ENCODE results near the gene UBE2L3.

The UBE2L3 gene

DNA sequence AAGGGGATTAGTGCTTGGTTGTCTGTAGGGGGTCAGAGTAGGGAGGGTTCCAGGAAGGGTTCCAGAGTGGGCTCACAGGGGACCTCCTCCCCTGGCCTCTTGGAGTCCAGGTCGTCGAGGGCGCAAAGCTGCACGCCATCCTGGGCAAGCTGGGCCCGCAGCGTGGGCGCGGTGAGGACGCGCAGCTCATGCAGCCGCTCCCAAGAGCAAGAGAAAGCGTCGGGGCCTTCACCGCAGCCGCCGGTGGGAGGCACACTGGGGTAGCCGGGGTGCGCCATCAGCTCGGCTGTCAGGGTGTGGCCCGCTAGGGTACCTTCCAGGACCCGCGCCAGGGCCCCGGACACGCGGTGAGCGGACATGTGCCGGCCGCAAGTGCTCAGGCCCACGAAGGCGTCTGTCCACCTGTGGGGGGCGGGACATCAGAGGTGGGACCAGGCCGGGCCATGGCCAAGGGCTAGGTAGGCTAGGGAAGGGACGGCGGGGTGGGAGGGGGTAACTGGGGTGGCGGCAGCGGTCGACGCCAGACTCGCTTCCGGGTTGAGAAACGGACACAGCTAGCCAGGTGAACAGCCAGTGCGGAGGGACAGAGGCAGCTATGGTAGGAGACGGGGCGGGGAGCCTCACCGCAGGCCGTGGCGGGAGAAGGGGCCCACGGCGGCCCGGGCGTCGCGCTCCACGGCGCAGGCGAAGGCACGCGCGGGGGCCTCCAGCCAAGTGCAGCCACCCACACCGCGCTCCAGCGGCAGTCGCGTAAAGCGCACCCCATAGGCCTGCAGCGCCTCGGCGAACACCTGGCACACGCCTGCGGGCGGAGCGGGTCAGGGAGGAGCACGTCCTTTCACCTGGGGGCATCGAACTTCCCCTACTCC, 61.1 kb downstream of the UBE2L3 start:
- DNase-seq = no peak
- H3K36me3 ChIP-seq (ENCODE audit: control insufficient read depth in 4 of 4, insufficient read depth in 4 of 4, low read length in 3 of 4) = peaks cover 13 to 42% (median 26%) of the 10 kb centered on the region in 4 experiments
- H3K27me3 ChIP-seq (replicated peaks in 2 of 5; ENCODE audit: control insufficient read depth in 4 of 5, insufficient read depth in 5 of 5, low read length in 4 of 5) = no peaks in the 10 kb centered on the region
- 81% methylated on average over 65 of the region's 74 CpGs for WGBS (ENCODE audit: insufficient coverage)
- POLR2A ChIA-PET = interaction anchor here (0.6 to 4.1 kb wide), 4 partner anchors 14 to 21 kb away, joined by 3 to 41 read pairs (median 4); partner anchors contain the start of gene SDF2L1
- peaks cover 0 to 40% (median 31%) of the 10 kb centered on the region in 4 experiments for H3K4me1 ChIP-seq (ENCODE audit: control extremely low read depth in 1 of 4, control insufficient read depth in 4 of 4, insufficient read depth in 4 of 4, low read length in 3 of 4)
- peak overlapping the region in 6 of 7 experiments; percentile 88 to 98 (median 92) for H3K4me3 ChIP-seq (ENCODE audit: control insufficient read depth in 1 of 7, extremely low read depth in 1 of 7, insufficient read depth in 4 of 7, low read depth in 2 of 7, low read length in 6 of 7)
- CTCF ChIA-PET = interaction anchor here (0.7 to 13.8 kb wide), 15 partner anchors 9 to 660 kb away, joined by 3 to 174 read pairs (median 4); partner anchors contain the start of gene SDF2L1
- no peaks in the 10 kb centered on the region for H3K9me3 ChIP-seq (ENCODE audit: control extremely low read depth in 1 of 5, control insufficient read depth in 4 of 5, insufficient read depth in 2 of 5, low read depth in 1 of 5, low read length in 4 of 5)
- H3K27ac ChIP-seq (ENCODE audit: insufficient read depth in 1 of 2, low read depth in 1 of 2, low read length in 2 of 2, poor library complexity in 1 of 2, severe bottlenecking in 2 of 2) = peak overlapping the region in 1 of 2 experiments; percentile 91

DNA sequence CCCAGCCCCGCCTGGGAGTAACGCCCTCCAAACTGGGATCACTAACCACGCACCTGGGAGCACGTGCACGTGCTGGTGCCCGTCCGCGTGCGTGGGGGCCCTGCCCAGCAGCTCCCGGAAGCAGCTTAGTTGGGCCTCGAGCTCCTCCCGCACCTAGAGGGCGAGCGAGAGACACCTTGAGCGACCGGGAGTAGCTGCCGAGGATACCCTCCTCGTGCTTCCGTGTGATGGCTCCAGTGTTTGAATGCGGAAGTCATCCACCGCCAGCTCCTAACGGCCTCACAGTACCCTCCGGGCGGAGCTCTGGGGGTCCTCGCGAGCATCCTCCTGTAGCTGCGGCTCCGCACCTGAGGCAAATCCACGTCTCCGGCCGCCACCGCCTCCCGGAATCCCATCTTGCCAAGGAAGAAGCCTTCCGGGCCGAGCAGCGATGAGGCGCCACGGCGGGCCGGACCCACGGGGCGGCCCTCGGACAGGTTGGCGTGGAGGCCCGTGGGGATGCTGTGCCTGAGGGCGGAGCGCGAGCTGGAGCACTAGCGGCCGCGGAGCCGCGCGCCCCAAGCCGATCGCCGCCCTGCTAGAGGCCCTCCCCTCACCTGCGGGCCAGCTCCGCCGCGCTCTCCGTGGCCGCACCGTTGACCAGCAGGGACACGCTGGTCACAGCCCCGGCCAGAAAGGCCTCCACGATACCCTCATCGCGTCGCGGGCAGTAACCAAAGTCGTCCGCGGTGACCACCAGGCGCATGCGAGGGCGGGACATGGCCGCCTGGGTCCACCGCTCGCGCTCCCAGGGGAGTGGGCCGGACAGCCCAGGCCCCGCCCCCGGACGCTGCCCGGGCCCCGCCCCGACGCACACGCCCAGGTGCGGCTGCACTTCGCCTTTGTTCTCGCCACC, 62.0 kb downstream of the UBE2L3 start, which contains the start of gene YDJC:
Gene YDJC (minus strand): TSS at position 768 of the 895 bp plus-strand sequence. CDS start 8 bp downstream, at position 760.
- H3K4me1 ChIP-seq (ENCODE audit: control extremely low read depth in 1 of 4, control insufficient read depth in 4 of 4, insufficient read depth in 4 of 4, low read length in 3 of 4) = peaks cover 0 to 37% (median 28%) of the 10 kb centered on the region in 4 experiments
- POLR2A ChIA-PET = interaction anchor here (0.5 to 4.1 kb wide), 5 partner anchors 13 to 31 kb away, joined by 3 to 41 read pairs (median 3); partner anchors contain the start of gene SDF2L1

DNA sequence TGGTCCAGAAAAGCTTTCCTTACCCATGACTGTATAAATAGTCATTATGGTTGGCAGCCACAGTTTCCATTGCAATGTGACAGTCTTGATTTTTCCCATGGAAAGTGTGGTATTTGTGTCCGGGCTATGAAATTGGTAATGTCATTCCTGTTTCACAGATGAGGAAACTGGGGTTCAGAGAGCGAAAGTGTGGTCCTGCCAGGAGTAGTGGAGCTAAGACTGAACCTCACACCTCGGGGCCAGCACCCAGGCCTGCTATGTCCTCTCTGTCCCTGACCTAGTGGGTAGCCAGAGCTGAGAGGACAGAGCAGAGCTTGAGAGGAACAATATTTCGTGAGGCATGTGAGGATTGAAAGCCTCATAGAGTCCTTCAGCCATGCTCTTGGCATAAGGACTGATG, 63.5 kb downstream of the UBE2L3 start:
- Histone ChIP-seq H3K36me3 (ENCODE audit: control insufficient read depth in 4 of 4, insufficient read depth in 4 of 4, low read length in 3 of 4) (peaks cover 10 to 26% (median 19%) of the 10 kb centered on the region in 4 experiments), H3K4me3 (ENCODE audit: control insufficient read depth in 1 of 7, extremely low read depth in 1 of 7, insufficient read depth in 4 of 7, low read depth in 2 of 7, low read length in 6 of 7) (no peak overlapping the region), H3K27me3 (replicated peaks in 2 of 5; ENCODE audit: control insufficient read depth in 4 of 5, insufficient read depth in 5 of 5, low read length in 4 of 5) (no peaks in the 10 kb centered on the region), H3K27ac (ENCODE audit: insufficient read depth in 1 of 2, low read depth in 1 of 2, low read length in 2 of 2, poor library complexity in 1 of 2, severe bottlenecking in 2 of 2) (no peak overlapping the region), H3K9me3 (ENCODE audit: control extremely low read depth in 1 of 5, control insufficient read depth in 4 of 5, insufficient read depth in 2 of 5, low read depth in 1 of 5, low read length in 4 of 5) (no peaks in the 10 kb centered on the region), H3K4me1 (ENCODE audit: control extremely low read depth in 1 of 4, control insufficient read depth in 4 of 4, insufficient read depth in 4 of 4, low read length in 3 of 4) (peaks cover 0 to 26% (median 23%) of the 10 kb centered on the region in 4 experiments)
- DNase-seq = no peak
- POLR2A ChIA-PET = interaction anchor here (1.0 to 4.1 kb wide), 2 partner anchors 11 to 16 kb away, joined by 3 to 41 read pairs; partner anchors contain the start of gene SDF2L1
- 97% methylated on average over 3 of the region's 4 CpGs for WGBS (ENCODE audit: insufficient coverage)
- CTCF ChIA-PET = interaction anchor here (1.0 to 13.8 kb wide), 3 partner anchors 14 to 58 kb away, joined by 3 to 174 read pairs (median 3); partner anchors contain the start of gene SDF2L1

More for the DNA sequence above, 62.0 kb downstream of the UBE2L3 start, which contains the start of gene YDJC:
- 1% methylated on average over 65 of the region's 93 CpGs for WGBS (ENCODE audit: insufficient coverage)
- H3K9me3 ChIP-seq (ENCODE audit: control extremely low read depth in 1 of 5, control insufficient read depth in 4 of 5, insufficient read depth in 2 of 5, low read depth in 1 of 5, low read length in 4 of 5) = no peaks in the 10 kb centered on the region
- peak within 1 kb of the TSS; percentile 74 to 91 for H3K27ac ChIP-seq (ENCODE audit: insufficient read depth in 1 of 2, low read depth in 1 of 2, low read length in 2 of 2, poor library complexity in 1 of 2, severe bottlenecking in 2 of 2)
- DNase-seq = peak; percentile 96 to 98 (median 97)
- no peaks in the 10 kb centered on the region for H3K27me3 ChIP-seq (replicated peaks in 2 of 5; ENCODE audit: control insufficient read depth in 4 of 5, insufficient read depth in 5 of 5, low read length in 4 of 5)
- CTCF ChIA-PET = interaction anchor here (0.7 to 13.8 kb wide), 15 partner anchors 10 to 661 kb away, joined by 3 to 174 read pairs (median 4); partner anchors contain the start of gene SDF2L1
- peaks cover 13 to 36% (median 22%) of the 10 kb centered on the region in 4 experiments for H3K36me3 ChIP-seq (ENCODE audit: control insufficient read depth in 4 of 4, insufficient read depth in 4 of 4, low read length in 3 of 4)
- peak within 1 kb of the TSS; percentile 84 to 98 (median 92) for H3K4me3 ChIP-seq (ENCODE audit: control insufficient read depth in 1 of 7, extremely low read depth in 1 of 7, insufficient read depth in 4 of 7, low read depth in 2 of 7, low read length in 6 of 7)

DNA sequence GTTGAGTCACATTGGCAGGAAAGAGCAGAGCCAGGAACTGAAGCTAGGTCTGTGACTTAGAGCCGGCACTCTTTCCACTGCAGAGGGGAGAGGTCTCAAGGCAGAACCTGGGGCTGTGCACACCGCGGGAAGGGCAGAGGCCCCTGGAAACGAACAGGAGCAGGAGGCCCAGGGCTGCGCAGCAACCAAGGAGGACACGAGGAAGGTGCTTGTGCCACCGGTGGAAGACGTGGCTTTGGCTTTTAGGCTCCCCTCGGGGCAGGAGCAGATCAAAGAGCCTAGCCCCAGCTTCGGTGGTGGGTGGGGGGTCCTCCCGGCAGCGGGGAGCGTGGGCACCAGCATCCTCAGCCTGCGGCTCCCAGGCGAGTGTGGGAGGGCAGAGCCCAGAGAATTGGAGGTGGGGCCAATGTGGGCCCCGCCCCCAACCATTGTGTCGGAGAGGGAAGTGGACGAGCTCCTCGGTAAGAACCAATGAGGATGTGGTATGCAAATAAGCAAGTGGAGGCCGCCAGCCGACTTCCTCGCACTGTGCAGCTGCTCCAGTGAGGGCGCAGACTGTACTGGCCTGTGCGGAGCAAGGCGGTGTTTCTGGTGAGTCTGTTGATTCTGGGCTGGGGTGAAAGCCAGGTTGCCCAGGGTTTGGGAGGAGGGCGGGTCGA, 64.9 kb downstream of the UBE2L3 start, which contains the start of gene CCDC116:
Gene CCDC116 (plus strand): TSS at position 524 of the 659 bp plus-strand sequence. CDS start 422 bp downstream, outside the sequence.
- H3K4me1 ChIP-seq (ENCODE audit: control extremely low read depth in 1 of 4, control insufficient read depth in 4 of 4, insufficient read depth in 4 of 4, low read length in 3 of 4) = peaks cover 0 to 21% (median 18%) of the 10 kb centered on the region in 4 experiments
- peaks cover 4 to 12% (median 9%) of the 10 kb centered on the region in 4 experiments for H3K36me3 ChIP-seq (ENCODE audit: control insufficient read depth in 4 of 4, insufficient read depth in 4 of 4, low read length in 3 of 4)
- ChIA-PET CTCF (interaction anchor here (0.5 to 13.8 kb wide), 2 partner anchors 13 to 58 kb away, joined by 3 to 174 read pairs; partner anchors contain the start of gene SDF2L1), POLR2A (interaction anchor here (1.2 kb wide), 1 partner anchor 9 kb away, joined by 8 read pairs; the partner anchor contains the start of gene SDF2L1)
- no peak within 1 kb of the TSS for H3K27ac ChIP-seq (ENCODE audit: insufficient read depth in 1 of 2, low read depth in 1 of 2, low read length in 2 of 2, poor library complexity in 1 of 2, severe bottlenecking in 2 of 2)
- no peaks in the 10 kb centered on the region for H3K27me3 ChIP-seq (replicated peaks in 2 of 5; ENCODE audit: control insufficient read depth in 4 of 5, insufficient read depth in 5 of 5, low read length in 4 of 5)
- no peaks in the 10 kb centered on the region for H3K9me3 ChIP-seq (ENCODE audit: control extremely low read depth in 1 of 5, control insufficient read depth in 4 of 5, insufficient read depth in 2 of 5, low read depth in 1 of 5, low read length in 4 of 5)
- 89% methylated on average over 23 of the region's 27 CpGs for WGBS (ENCODE audit: insufficient coverage)
- H3K4me3 ChIP-seq (ENCODE audit: control insufficient read depth in 1 of 7, extremely low read depth in 1 of 7, insufficient read depth in 4 of 7, low read depth in 2 of 7, low read length in 6 of 7) = no peak within 1 kb of the TSS
- DNase-seq = peak; percentile 27 to 74 (median 73)

DNA sequence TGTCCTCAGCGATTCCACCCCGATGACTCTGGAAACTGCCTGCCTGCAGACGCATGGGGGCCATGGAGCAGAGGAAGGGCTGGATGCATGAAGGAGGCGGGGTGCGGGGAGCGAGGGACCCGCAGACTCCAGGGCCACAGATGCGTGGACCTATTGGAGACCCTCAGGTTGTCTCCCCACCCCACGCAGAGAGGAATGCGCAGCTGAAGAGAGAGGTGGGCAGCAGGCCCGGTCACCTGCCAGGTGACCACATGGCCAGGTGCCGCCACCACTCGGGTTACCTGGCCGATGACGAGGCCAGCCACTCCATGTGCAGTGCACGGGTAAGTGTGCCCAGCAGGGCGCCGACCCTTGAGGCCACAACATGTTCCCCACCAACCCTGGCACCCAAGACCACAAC, 65.4 kb downstream of the UBE2L3 start:
- H3K27me3 ChIP-seq (replicated peaks in 2 of 5; ENCODE audit: control insufficient read depth in 4 of 5, insufficient read depth in 5 of 5, low read length in 4 of 5) = no peaks in the 10 kb centered on the region
- ChIA-PET POLR2A (interaction anchor here (1.2 kb wide), 1 partner anchor 9 kb away, joined by 8 read pairs; the partner anchor contains the start of gene SDF2L1), CTCF (interaction anchor here (0.5 to 13.8 kb wide), 2 partner anchors 12 to 57 kb away, joined by 3 to 174 read pairs; partner anchors contain the start of gene SDF2L1)
- no peaks in the 10 kb centered on the region for H3K9me3 ChIP-seq (ENCODE audit: control extremely low read depth in 1 of 5, control insufficient read depth in 4 of 5, insufficient read depth in 2 of 5, low read depth in 1 of 5, low read length in 4 of 5)
- H3K4me1 ChIP-seq (ENCODE audit: control extremely low read depth in 1 of 4, control insufficient read depth in 4 of 4, insufficient read depth in 4 of 4, low read length in 3 of 4) = peaks cover 0 to 18% (median 16%) of the 10 kb centered on the region in 4 experiments
- H3K4me3 ChIP-seq (ENCODE audit: control insufficient read depth in 1 of 7, extremely low read depth in 1 of 7, insufficient read depth in 4 of 7, low read depth in 2 of 7, low read length in 6 of 7) = no peak overlapping the region
- 97% methylated on average over 17 of the region's 18 CpGs for WGBS (ENCODE audit: insufficient coverage)
- H3K36me3 ChIP-seq (ENCODE audit: control insufficient read depth in 4 of 4, insufficient read depth in 4 of 4, low read length in 3 of 4) = peaks cover 2 to 7% (median 6%) of the 10 kb centered on the region in 4 experiments
- no peak overlapping the region for H3K27ac ChIP-seq (ENCODE audit: insufficient read depth in 1 of 2, low read depth in 1 of 2, low read length in 2 of 2, poor library complexity in 1 of 2, severe bottlenecking in 2 of 2)
- DNase-seq = no peak
